SK-N-SH (cell line): Measurements from ENCODE around the gene CANX. TPM values are rescaled to one million over a fixed set of nuclear protein-coding genes. Genes with fewer than 3 reads are reported as not detected.
"Not testable (repeated sequence)": the region's sequence is repeated elsewhere in the genome, so short reads cannot be mapped to it uniquely, and the experiment has no call there.

ENCODE experiments used
- CTCF ChIA-PET: fragments of 300-600, 350-600 bp; formaldehyde crosslinking; extraction: SDS; loops from one replicate; lab custom pipeline; 2021; lab: Yijun Ruan, JAX
- POLR2A ChIA-PET: fragments of 350-600 bp; sonication (Branson Sonifier 250); formaldehyde crosslinking; extraction: SDS; loops from one replicate; lab custom pipeline; 2020; ENCODE audit warnings: antibody characterized with exemption, inconsistent platforms; lab: Yijun Ruan, JAX
- DNase-seq: peaks from one replicate; pipeline ENCODE4 v3.0.0; 2012
- H2AFZ ChIP-seq: fragments of 200-600 bp; sonication (generic); 2 replicates; pipeline ENCODE4 v1.8.1; 2016; ENCODE audit warnings: antibody characterized with exemption, mild to moderate bottlenecking, low read depth
- H3F3A ChIP-seq: fragments of 200-600 bp; sonication (generic); replicated peaks from 2 replicates; pipeline ENCODE3; 2016; ENCODE audit warnings: antibody characterized with exemption, mild to moderate bottlenecking; ENCODE audit not compliant: insufficient read depth
- H3K27ac ChIP-seq, 2 experiments: fragments of 200-500 bp in 1 of 2; fragments of 200-600 bp in 1 of 2; sonication (Bioruptor generic) in 1 of 2; sonication (generic), shearing (Covaris generic) in 1 of 2; 2 replicates each; pipeline versions ENCODE4 v1.5.1 to v1.6.1; 2014 to 2016; ENCODE audit warnings: low read depth in 2 of 2, inconsistent platforms in 1 of 2, low read length in 1 of 2, mild to moderate bottlenecking in 1 of 2, mixed read lengths in 1 of 2
- H3K27me3 ChIP-seq: fragments of 200-600 bp; sonication (generic), shearing (Covaris generic); 2 replicates; pipeline ENCODE4 v1.6.1; 2016; ENCODE audit warnings: mixed run types; ENCODE audit not compliant: insufficient read depth
- H3K36me3 ChIP-seq, 2 experiments: fragments of 200-500 bp in 1 of 2; fragments of 200-600 bp in 1 of 2; sonication (Bioruptor generic) in 1 of 2; sonication (generic) in 1 of 2; replicated peaks in 1 of 2; 2 replicates each; pipeline versions ENCODE3 to v1.5.1; 2014 to 2016; ENCODE audit warnings: low read length in 1 of 2, mild to moderate bottlenecking in 1 of 2; ENCODE audit not compliant: insufficient read depth in 2 of 2, control insufficient read depth in 1 of 2
- H3K4me1 ChIP-seq, 2 experiments: fragments of 200-500 bp in 1 of 2; fragments of 200-600 bp in 1 of 2; sonication (Bioruptor generic) in 1 of 2; sonication (generic), shearing (Covaris generic) in 1 of 2; 2 replicates each; pipeline versions ENCODE4 v1.5.1 to v1.6.1; 2014 to 2016; ENCODE audit warnings: low read depth in 1 of 2, low read length in 1 of 2, mixed run types in 1 of 2; ENCODE audit not compliant: insufficient read depth in 2 of 2, control insufficient read depth in 1 of 2
- H3K4me2 ChIP-seq: fragments of 200-600 bp; sonication (generic), shearing (Covaris generic); 2 replicates; pipeline ENCODE4 v1.6.1; 2017; ENCODE audit warnings: mixed run types
- H3K4me3 ChIP-seq, 2 experiments: fragments of 200-500 bp in 1 of 2; fragments of 200-600 bp in 1 of 2; sonication (Bioruptor generic) in 1 of 2; sonication (generic), shearing (Covaris generic) in 1 of 2; 2 replicates each; pipeline versions ENCODE4 v1.5.1 to v1.8.1; 2014 to 2016; ENCODE audit warnings: low read depth in 2 of 2, inconsistent platforms in 1 of 2, low read length in 1 of 2, mild to moderate bottlenecking in 1 of 2, mixed read lengths in 1 of 2, moderate library complexity in 1 of 2
- H3K79me2 ChIP-seq: fragments of 200-600 bp; sonication (generic); 2 replicates; pipeline ENCODE4 v1.8.1; 2017; ENCODE audit warnings: mild to moderate bottlenecking; ENCODE audit not compliant: insufficient read depth
- H3K9ac ChIP-seq: fragments of 200-600 bp; sonication (generic); 2 replicates; pipeline ENCODE4 v1.6.1; 2017; ENCODE audit warnings: mixed run types
- H3K9me2 ChIP-seq: fragments of 200-600 bp; sonication (generic); 2 replicates; pipeline ENCODE4 v1.6.1; 2017; ENCODE audit warnings: mixed run types
- H3K9me3 ChIP-seq: fragments of 200-600 bp; sonication (generic); 2 replicates; pipeline ENCODE4 v1.6.1; 2017; ENCODE audit warnings: mixed run types, mild to moderate bottlenecking, moderate library complexity
- H4K20me1 ChIP-seq: fragments of 200-600 bp; sonication (generic); 2 replicates; pipeline ENCODE4 v1.6.1; 2017; ENCODE audit warnings: mild to moderate bottlenecking, mixed run types; ENCODE audit not compliant: insufficient read depth
- CTCF ChIP-seq: fragments of 200-600 bp; sonication (generic); IDR thresholded peaks from 2 replicates; pipeline ENCODE4 v1.6.1; 2017; ENCODE audit warnings: antibody characterized with exemption, mild to moderate bottlenecking, moderate library complexity
- EP300 ChIP-seq, 2 experiments: IDR thresholded peaks; 2 replicates each; pipeline versions ENCODE4 v1.4.0 to v1.6.1; 2012; ENCODE audit warnings: borderline replicate concordance in 1 of 2, low read depth in 1 of 2, low read length in 1 of 2
- EZH2phosphoT487 ChIP-seq: fragments of 200-600 bp; sonication (generic); IDR thresholded peaks from 2 replicates; pipeline ENCODE4 v1.6.1; 2017; ENCODE audit warnings: low read depth, mixed run types, mild to moderate bottlenecking, antibody characterized with exemption, moderate library complexity, borderline replicate concordance
- GATA2 ChIP-seq: sonication (generic); formaldehyde crosslinking; IDR thresholded peaks from 2 replicates; pipeline ENCODE4 v1.5.0; 2020; ENCODE audit warnings: mild to moderate bottlenecking, missing genetic modification reagents
- JUND ChIP-seq: IDR thresholded peaks from 2 replicates; pipeline ENCODE4 v1.4.0; 2012
- MEF2A ChIP-seq: IDR thresholded peaks from 2 replicates; pipeline ENCODE4 v1.4.0; 2012; ENCODE audit warnings: low read depth, borderline replicate concordance
- MXI1 ChIP-seq: IDR thresholded peaks from 2 replicates; pipeline ENCODE4 v1.6.1; 2012; ENCODE audit warnings: mild to moderate bottlenecking, low read depth, low read length, improper control_type of control experiment
- POLR2AphosphoS5 ChIP-seq: IDR thresholded peaks from 2 replicates; pipeline ENCODE4 v1.6.1; 2012; ENCODE audit warnings: low read depth, low read length
- RAD21 ChIP-seq: IDR thresholded peaks from 2 replicates; pipeline ENCODE4 v1.6.1; 2012; ENCODE audit warnings: mild to moderate bottlenecking, low read length
- RXRA ChIP-seq: IDR thresholded peaks from 2 replicates; pipeline ENCODE4 v1.4.0; 2012; ENCODE audit warnings: low read depth, mild to moderate bottlenecking, borderline replicate concordance
- SIN3A ChIP-seq: IDR thresholded peaks from 2 replicates; pipeline ENCODE4 v1.6.1; 2012; ENCODE audit warnings: low read depth, mild to moderate bottlenecking, low read length, moderate library complexity, borderline replicate concordance
- TAF1 ChIP-seq: IDR thresholded peaks from 2 replicates; pipeline ENCODE4 v1.6.1; 2012; ENCODE audit warnings: low read depth, mild to moderate bottlenecking, low read length, moderate library complexity, borderline replicate concordance
- TCF12 ChIP-seq: IDR thresholded peaks from 2 replicates; pipeline ENCODE4 v1.4.0; 2012
- TEAD4 ChIP-seq: IDR thresholded peaks from 2 replicates; pipeline ENCODE4 v1.4.0; 2012; ENCODE audit warnings: mild to moderate bottlenecking, borderline replicate concordance; ENCODE audit not compliant: insufficient read depth
- USF2 ChIP-seq: fragments of 150-350 bp; IDR thresholded peaks from 2 replicates; pipeline ENCODE4 v1.6.1; 2017; ENCODE audit warnings: antibody characterized with exemption, low read length, low read depth, borderline replicate concordance
- YY1 ChIP-seq: IDR thresholded peaks from 2 replicates; pipeline ENCODE4 v1.4.0; 2012; ENCODE audit warnings: low read depth, mild to moderate bottlenecking
- WGBS: methylation state at CpG from one replicate; pipeline ENCODE4 v1.1.6; 2017; ENCODE audit warnings: low lambda C conversion rate; 5-methylcytosine and 5-hydroxymethylcytosine counted together
- polyA plus RNA-seq, 3 experiments: library from polyadenylated mRNA; depleted of rRNA; stranded (reverse); fragments of >200 nt; gene quantifications; 2 replicates each; pipeline ENCODE4 v1.2.3, GENCODE V29; 2012
- TF ChIP-seq, protein P1 (sequence below): IDR thresholded peaks from 2 replicates; pipeline ENCODE4 v1.4.0; 2012; ENCODE audit warnings: low read depth, borderline replicate concordance
- TF ChIP-seq, protein P2 (sequence below): fragments of 150-350 bp; IDR thresholded peaks from 2 replicates; pipeline ENCODE4 v1.6.1; 2016; ENCODE audit warnings: mild to moderate bottlenecking, low read depth, low read length

Gene CANX
- polyA plus RNA-seq, 1 of the 3 experiments (the other 2 are of a cell fraction) = 215 TPM

- no peak overlapping the region for H3K27ac ChIP-seq
- POLR2A ChIA-PET = no interaction called here
These were observed 40.0 kb downstream of the CANX start for GRCh38 chr5:179738742-179739141.

DNA sequence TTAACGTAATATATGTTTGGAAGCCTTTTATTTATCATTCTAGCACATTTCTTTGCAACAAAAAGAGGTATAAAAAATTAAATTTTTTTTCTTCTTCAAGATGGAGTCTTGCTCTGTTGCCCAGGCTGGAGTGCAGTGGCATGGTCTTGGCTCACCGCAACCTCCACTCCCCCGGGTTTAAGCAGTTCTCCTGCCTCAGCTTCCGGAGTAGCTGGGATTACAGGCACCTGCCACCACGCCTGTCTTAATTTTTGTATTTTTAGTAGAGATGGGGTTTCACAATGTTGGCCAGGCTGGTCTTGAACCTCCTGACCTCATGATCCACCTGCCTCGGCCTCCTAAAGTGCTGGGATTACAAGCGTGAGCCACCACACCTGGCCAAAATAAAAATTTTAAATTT is 45.3 kb downstream of the CANX start:
- CTCF ChIA-PET = interaction anchor here (0.7 to 2.1 kb wide), 2 partner anchors 19 to 68 kb away, joined by 3 to 8 read pairs; no protein-coding TSS in a partner anchor

More at GRCh38 chr5:179738742-179739141, 40.0 kb downstream of the CANX start:
- no peaks in the 10 kb centered on the region for H3K9me3 ChIP-seq
- H3K9ac ChIP-seq = no peak overlapping the region
- peaks cover 10% of the 10 kb centered on the region for H3F3A ChIP-seq
- TF ChIP-seq EZH2phosphoT487 (no peak), CTCF (no peak), EP300 (IDR thresholded peaks at IDR 0.05; ENCODE audit: borderline replicate concordance in 1 of 2, low read depth in 1 of 2, low read length in 1 of 2) (no peak), JUND (no peak), YY1 (no peak)
- 96% methylated on average over 4 of the region's 4 CpGs for WGBS
- H3K9me2 ChIP-seq = no peaks in the 10 kb centered on the region
- no peak overlapping the region for H3K4me2 ChIP-seq
- no peak overlapping the region for H3K4me3 ChIP-seq
- peaks cover 5 to 14% of the 10 kb centered on the region in 2 experiments; a peak in 2 of 4 replicates for H3K4me1 ChIP-seq
- H2AFZ ChIP-seq = no peak overlapping the region
- CTCF ChIA-PET = interaction anchor here (1.3 to 2.0 kb wide), 3 partner anchors 17 to 24 kb away, joined by 3 to 8 read pairs (median 6); no protein-coding TSS in a partner anchor
- peaks cover 100% of the 10 kb centered on the region for H3K79me2 ChIP-seq
- no peaks in the 10 kb centered on the region for H3K27me3 ChIP-seq
- peaks cover 0 to 38% of the 10 kb centered on the region in 2 experiments for H3K36me3 ChIP-seq
- H4K20me1 ChIP-seq = peaks cover 86% of the 10 kb centered on the region
- DNase-seq = no peak

DNA sequence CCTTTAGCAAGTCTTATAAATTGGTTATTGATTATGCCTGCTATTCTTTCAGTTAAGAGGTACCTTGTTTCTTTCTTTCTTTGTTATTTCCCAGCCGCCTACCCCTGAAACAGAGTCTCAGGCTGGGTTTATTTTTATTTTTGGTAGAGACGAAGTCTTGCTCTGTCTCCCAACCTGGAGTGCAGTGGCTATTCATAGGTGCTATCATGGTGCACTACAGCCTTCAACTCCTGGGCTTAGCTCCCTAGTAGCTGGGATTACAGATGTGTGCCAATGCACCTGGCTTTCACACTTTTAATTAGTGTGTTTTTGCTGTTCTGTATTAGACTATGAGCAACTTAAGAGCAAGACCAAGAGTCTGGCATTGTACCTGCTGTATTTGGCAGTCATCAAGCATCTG is 48.1 kb downstream of the CANX start:
- ChIA-PET POLR2A (no interaction called here), CTCF (interaction anchor here (0.9 to 1.4 kb wide), 2 partner anchors 9 to 50 kb away, joined by 3 to 5 read pairs; no protein-coding TSS in a partner anchor)
- no peak for DNase-seq

More for the DNA sequence above, 45.3 kb downstream of the CANX start:
- H3K27ac ChIP-seq, H3K4me2 ChIP-seq, H3K9me2 ChIP-seq, H3F3A ChIP-seq, H3K27me3 ChIP-seq, H3K4me3 ChIP-seq, H3K9me3 ChIP-seq, H3K4me1 ChIP-seq, H2AFZ ChIP-seq, DNase-seq, H3K9ac ChIP-seq, POLR2A ChIA-PET: not testable (repeated sequence)
- peaks cover 65% of the 10 kb centered on the region for H4K20me1 ChIP-seq
- peaks cover 0 to 13% of the 10 kb centered on the region in 2 experiments for H3K36me3 ChIP-seq
- peaks cover 100% of the 10 kb centered on the region for H3K79me2 ChIP-seq
- WGBS = 94% methylated on average over 7 of the region's 7 CpGs

More for the DNA sequence above, 48.1 kb downstream of the CANX start:
- no peaks in the 10 kb centered on the region for H3K9me3 ChIP-seq
- no peak overlapping the region for H3K9ac ChIP-seq
- H3K4me2 ChIP-seq = no peak overlapping the region
- peaks cover 100% of the 10 kb centered on the region for H3K79me2 ChIP-seq
- no peak overlapping the region for H2AFZ ChIP-seq
- no peaks in the 10 kb centered on the region for H3K4me1 ChIP-seq
- H3K27me3 ChIP-seq = no peaks in the 10 kb centered on the region
- peaks cover 64% of the 10 kb centered on the region for H4K20me1 ChIP-seq
- H3K4me3 ChIP-seq = no peak overlapping the region
- TF ChIP-seq YY1 (no peak), RAD21 (no peak), MXI1 (no peak), SIN3A (no peak), TEAD4 (no peak), USF2 (no peak), TAF1 (no peak), TCF12 (no peak), MEF2A (no peak), RXRA (no peak), POLR2AphosphoS5 (no peak), GATA2 (CRISPR knock-in tag) (no peak)
- TF ChIP-seq, protein P1, sequence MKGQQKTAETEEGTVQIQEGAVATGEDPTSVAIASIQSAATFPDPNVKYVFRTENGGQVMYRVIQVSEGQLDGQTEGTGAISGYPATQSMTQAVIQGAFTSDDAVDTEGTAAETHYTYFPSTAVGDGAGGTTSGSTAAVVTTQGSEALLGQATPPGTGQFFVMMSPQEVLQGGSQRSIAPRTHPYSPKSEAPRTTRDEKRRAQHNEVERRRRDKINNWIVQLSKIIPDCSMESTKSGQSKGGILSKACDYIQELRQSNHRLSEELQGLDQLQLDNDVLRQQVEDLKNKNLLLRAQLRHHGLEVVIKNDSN = no peak
- TF ChIP-seq, protein P2, sequence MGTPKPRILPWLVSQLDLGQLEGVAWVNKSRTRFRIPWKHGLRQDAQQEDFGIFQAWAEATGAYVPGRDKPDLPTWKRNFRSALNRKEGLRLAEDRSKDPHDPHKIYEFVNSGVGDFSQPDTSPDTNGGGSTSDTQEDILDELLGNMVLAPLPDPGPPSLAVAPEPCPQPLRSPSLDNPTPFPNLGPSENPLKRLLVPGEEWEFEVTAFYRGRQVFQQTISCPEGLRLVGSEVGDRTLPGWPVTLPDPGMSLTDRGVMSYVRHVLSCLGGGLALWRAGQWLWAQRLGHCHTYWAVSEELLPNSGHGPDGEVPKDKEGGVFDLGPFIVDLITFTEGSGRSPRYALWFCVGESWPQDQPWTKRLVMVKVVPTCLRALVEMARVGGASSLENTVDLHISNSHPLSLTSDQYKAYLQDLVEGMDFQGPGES = no peak
- H3K9me2 ChIP-seq = no peaks in the 10 kb centered on the region
- peaks cover 0 to 4% of the 10 kb centered on the region in 2 experiments for H3K36me3 ChIP-seq
- WGBS = 98% methylated on average over 2 of the region's 2 CpGs
- no peak overlapping the region for H3K27ac ChIP-seq
- no peaks in the 10 kb centered on the region for H3F3A ChIP-seq
